Stimulated activated CD4-positive, alpha-beta T cell treated with anti-CD3 and anti-CD28 coated beads, Interleukin-12 subunit alpha, Interleukin-12 subunit beta, amount 100 ng/mL, for 48 hours (primary cell): Measurements from ENCODE around the gene STOX1.
"Not testable (repeated sequence)": the region's sequence is repeated elsewhere in the genome, so short reads cannot be mapped to it uniquely, and the experiment has no call there.

Source experiments
- DNase-seq, 3 donors: peaks; one replicate each; pipeline ENCODE4 v3.0.0-alpha.2; 2020; ENCODE audit warnings: low read depth in 2 of 3, low spot score in 1 of 3

STOX1 gene

DNA sequence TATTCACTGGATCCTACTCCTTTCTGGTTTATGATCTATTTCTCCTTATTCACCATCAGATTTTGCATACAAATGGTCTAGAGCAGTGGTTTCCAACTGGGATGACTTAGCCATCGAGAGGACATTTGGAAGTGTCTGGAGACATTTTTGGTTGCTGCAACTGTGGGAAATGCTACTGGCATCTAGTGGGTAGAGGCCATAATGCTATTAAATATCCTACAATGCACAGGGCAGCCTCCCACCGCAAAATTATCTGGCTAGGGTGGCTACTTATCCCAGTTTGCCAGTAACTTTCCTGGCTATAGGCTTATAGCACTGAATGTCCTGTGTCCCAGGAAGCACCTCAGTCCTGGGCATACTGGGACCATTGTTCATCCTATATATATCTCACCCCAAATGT lies 52.3 kb downstream of the STOX1 start:
- no peak for DNase-seq

DNA sequence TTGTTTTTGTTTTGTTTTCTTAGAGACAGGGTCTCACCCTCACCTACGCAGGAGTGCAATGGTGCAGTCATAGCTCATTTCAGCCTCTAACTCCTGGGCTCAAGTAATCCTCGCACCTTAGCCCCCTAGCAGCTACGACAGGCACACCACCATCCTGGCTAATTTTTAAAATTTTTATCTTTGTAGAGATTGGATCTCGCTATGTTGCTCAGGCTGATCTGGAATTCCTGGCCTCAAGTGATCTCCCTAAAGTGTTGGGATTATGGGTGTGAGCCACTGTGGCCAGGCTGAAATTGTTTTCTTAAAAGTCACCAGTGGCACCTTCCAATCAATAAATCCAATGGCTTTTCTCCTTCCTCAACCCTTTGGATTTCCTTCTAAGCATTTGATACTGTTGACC lies 52.9 kb downstream of the STOX1 start:
- no peak for DNase-seq

DNA sequence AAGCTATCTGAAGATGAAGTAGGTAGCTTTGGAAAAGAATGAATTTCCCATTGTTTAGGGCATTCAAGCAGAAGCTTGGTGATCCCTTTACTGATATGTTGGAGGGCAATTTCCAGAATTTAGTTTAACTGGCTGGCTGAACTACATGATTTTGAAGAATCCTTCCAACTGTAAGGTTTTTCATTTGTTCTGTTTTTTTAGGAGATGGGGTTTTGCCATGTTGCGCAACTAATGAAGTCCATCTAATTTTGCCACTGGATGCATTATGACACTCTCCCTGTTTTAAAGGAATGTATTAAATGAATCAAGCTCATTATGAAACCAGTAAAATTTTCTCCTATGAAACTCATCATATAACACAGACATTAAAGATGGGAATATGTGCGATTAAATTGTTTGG lies 67.7 kb downstream of the STOX1 start:
- DNase-seq, result no peak

DNA sequence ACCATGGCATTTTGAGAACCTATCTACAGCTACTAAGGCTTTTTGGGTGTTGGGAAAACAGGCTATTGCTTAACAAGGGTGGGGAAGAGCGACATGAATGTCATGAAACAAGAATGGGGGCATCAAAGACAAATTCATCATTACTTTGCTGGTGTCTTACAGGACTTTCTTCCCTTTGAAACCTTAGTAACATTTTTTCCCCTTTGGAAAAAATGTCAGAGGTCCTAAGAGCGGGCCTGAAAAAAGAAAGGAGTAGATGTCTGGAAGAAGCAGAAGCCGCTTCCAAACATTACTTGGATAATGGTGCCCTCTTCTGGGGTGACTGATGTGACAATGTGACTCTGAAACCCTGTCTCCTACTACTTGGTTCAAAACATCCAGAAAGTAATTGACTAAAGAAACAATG lies 70.0 kb downstream of the STOX1 start:
- peak in 1 of 3 donors; percentile 41 for DNase-seq

DNA sequence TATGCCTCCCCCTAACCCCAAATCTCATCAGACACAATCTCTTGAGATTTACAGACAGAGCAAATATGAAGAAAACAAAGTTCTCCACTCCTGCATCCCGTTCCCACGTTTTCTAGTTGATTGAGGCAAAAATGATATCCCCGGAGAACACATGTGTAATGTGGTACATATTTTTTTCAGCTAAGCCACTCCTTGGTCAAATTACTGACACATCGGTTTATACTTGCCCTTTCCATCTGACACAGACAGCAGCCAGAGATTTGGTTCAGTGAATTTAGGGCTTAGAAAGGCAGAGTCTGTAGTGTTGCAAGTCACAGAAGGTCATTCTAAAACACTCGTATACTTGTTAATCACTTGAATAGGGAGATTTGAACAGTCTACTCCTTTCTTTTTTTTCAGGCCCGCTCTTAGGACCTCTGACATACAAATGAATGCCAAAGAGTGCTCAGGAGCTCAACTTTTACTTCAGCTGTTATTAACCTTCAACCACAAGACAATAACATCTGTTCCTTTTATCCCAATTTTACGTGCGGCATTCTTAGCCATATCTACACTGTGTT lies 71.9 kb downstream of the STOX1 start:
- DNase-seq, result no peak

DNA sequence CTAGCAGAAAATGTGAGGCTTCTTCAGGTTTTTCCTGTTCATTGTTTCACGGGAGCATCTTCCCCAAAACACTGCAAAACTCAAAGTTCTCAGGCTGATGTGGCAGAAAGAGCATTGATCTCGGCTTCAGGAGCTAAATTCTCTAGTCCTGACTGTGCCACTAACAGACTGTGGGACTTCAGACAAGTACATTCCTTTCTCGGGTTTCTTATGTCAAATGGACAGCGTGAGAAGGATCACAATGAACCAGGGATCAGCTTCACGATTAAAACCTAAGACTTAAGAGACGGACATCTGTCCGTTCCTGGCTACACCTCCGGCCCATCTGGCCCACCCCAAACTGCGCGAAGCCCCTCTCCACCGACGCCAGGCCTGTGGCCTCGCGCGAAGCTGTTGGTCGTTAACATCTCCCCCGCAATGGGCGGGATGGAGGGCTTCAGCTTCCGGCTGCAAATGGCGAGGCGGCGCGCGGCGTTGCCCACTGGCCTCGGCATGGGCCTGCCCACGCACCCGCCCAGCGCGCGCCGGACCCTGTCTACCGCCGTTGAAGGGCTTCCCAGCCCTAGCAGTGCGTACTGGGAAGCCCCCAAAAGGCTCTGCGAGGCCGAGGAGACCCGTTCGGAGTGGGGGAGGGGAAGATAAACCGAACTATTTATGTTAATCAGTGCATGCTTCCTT lies 73.2 kb downstream of the STOX1 start:
- DNase-seq, result no peak

DNA sequence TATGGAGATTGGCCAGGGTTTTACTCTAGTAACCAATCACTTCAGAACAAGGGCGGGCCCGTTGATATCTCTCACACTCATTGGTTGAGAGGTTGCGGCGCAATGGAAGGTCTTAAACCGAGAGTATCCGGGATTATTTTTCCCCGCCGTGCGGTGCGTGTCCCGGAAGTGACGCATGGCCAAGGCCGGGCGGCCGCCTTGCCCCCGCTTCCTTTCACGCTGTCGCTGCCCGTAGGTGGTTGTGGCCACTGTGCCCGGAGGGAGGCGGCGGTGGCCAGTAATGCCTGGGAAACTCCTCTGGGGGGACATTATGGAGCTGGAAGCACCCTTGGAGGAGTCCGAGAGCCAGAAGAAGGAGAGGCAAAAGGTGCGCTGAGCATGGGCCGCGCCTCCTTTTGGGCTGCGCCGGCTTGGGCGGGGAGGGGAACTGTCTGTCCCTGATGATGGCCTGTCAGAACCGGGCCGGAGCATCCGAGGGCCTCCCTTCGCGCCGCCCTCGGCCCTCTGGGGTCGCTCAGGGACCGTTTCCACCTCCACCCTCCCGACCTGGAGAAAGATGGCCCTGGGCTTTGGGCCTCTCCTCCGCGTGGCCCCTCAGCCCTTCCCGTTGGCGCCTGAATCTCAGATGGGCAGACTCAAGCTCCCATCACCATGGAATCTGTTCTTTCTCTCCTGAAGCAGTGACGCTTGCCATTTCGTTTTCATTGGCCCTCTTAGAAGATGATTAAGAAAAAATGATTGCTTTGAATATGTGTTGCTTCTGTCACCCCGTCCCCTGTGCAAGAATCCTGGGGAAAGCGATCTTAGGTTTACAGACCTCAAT lies 74.0 kb downstream of the STOX1 start, which contains the start of gene DDX50:
TSS of gene DDX50 (plus strand) at position 211 of the 823 bp plus-strand sequence. CDS start at position 281, 70 bp downstream.
- DNase-seq, result peak; percentile 93 to 96 (median 94)

DNA sequence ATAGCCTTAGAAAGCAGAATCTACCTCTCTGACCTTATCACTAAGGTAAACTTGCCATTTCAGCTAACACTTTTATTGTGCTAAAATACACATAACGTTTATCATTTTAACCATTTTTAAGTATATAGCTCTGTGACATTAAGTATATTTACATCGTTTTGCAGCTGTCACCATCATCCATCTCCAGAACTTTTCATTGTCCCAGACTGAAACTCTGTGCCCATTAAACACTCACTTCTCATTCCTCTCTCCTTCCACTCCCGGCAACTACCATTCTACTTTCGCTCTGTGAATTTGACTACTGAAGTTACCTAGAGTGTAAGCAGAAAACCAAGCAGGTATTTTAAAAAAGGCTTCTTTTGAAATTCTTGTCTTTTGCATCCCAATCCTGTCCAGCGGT lies 75.1 kb downstream of the STOX1 start:
- no peak for DNase-seq

DNA sequence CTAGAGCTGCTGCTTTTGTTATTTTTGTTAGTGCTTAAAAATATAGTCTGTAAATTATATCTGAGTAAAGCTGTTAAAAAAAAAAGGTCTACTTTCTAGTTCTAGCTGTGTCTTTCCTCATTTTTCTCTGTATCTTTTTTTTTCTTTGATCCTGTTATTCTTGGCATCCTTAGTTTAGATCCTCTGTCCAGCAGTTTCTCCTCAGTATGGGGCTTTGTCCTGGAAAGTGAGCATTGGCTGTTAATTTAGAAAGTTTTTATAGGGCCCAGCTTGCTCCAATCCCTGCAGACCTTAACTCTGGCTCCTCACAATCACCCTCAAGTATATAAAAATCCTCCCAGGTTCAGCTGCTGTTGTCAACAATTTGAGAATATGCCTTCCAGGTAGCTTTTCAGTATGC lies 97.3 kb downstream of the STOX1 start:
- no peak for DNase-seq

DNA sequence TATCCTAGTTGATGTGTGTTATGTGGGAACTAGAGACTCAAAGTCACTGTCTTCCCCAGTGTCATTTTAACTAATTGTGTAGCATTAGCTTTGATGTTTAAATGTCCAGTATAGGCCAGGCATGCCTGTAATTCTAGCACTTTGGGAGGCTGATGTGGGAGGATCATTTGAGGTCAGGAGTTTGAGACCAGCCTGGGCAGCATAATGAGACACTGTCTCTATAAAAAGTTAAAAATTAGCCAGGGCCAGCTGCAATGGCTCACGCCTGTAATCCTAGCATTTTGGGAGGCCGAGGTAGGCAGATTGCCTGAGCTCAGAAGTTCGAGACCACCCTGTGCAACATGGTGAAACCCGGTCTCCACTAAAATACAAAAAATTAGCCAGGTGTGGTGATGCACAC lies 98.2 kb downstream of the STOX1 start:
- no peak for DNase-seq

DNA sequence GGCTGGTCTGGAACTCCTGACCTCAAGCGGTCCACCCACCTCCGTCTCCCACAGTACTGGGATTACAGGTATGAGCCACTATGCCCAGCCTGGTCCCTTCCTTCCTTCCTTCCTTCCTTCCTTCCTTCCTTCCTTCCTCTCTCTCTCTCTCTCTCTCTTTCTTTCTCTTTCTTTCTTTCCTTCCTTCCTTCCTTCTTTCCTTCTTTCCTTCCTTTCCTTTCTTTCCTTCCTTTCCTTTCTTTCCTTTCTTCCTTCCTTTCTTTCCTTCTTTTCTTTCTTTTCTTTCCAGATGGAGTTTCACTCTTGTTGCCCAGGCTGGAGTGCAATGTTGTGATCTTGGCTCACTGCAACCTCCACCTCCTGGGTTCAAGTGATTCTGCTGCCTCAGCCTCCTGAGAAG lies 101.8 kb downstream of the STOX1 start:
- DNase-seq, result not testable (repeated sequence)

DNA sequence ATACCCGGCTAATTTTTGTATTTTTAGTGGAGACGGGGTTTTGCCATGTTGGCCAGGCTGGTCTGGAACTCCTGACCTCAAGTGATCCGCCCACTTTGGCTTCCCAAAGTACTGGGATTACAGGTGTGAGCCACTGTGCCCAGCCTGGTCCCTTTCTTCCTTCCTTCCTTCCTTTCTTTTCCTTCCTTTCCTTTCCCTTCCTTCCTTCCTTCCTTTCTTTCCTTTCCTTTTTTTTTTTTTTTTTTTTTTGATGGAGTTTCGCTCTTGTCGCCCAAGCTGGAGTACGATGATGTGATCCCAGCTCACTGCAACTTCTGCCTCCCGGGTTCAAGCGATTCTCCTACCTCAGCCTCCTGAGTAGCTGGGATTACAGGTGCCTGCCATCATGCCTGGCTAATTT lies 102.6 kb downstream of the STOX1 start:
- not testable (repeated sequence) for DNase-seq

DNA sequence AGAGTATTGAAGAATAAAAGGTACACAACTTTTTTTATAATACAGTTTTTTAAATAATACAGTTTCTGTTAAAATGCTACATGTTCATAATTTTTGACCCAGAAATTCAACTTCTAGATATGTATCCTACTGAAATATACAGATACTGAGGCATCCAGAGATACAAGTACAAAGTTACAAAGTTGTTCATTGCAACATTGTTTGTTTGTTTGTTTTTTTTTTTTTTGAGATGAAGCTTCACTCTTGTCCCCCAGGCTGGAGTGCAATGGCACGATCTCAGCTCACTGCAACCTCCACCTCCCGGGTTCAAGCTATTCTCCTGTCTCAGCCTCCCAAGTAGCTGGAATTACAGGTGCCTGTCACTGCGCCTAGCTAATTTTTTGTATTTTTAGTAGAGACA lies 105.5 kb downstream of the STOX1 start:
- not testable (repeated sequence) for DNase-seq

DNA sequence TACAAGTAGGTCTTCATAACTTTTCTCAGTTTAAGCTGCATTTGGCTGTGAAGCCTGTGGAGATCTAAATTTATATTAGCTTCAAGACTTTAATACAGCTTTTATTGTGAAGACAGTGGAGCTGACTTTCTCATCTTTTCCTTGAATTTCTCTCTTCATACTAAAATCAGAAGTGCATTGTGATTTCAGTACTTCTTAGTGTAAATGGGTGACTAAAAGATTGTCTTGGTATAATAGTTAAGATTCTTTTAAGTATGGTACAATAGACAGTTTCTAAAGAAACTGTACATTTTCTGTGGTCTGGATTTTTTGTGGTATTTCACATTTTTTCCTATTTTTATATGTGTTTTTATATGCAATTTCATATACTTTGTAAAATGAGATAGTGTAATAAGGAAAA lies 107.7 kb downstream of the STOX1 start:
- no peak for DNase-seq

DNA sequence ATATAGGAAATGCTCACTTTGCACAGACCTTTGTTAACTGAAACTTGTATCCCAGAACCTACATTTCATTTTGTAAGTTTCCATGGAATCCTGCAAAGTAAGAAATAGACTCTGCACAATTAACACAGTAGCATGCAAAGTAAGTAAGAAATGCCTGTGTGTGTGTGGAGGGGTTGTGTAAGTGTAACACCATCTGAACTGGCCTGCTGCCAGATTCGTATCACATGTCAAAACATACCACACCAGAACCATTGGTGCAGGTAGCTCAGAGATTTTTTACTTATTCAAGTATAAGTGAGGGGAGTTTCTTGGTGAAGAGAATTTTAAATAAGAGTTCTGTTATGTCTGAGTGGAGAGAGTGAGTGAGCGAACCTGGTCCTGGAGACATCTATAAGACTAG lies 110.8 kb downstream of the STOX1 start:
- no peak for DNase-seq

DNA sequence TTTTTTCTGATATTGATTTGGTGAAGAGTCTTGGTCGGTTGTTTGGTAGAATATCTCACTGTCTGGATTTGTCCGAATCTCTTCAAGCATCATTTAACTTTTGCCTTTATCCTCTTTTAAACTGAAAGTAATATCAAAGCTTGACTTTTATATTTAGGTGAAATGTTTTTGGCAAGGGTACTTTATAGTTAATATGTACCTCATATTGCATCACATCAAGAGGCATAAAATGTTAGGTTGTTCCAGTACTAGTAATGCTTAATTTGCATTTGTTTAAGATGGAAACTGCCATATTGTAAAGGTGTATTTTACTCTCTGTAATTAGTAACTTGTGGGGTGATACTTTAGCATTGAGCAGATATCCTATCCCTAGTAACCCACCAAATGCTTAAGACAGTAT lies 111.6 kb downstream of the STOX1 start:
- DNase-seq, result no peak

DNA sequence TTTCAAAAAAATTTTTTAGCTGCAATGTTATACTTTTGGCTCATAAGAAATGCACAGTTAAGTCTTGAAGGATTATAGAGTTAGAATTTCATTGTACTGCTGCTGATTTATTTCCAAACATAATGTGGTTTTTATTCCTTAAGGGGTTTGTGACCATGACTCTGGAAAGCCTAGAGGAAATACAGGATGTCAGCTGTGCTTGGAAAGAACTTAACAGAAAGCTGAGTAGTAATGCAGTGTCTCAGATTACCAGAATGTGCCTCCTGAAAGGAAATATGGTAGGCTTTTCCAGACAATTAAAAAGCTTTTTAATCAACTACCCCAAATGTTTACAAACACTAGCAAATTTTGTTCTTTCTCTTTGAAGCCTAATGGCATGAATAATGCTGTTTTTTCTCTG lies 113.6 kb downstream of the STOX1 start:
- DNase-seq, result not testable (repeated sequence)
